K562 (cell line): ENCODE data around the gene YTHDC1. TPM values are rescaled to one million over a fixed set of nuclear protein-coding genes. Genes with fewer than 3 reads are reported as not detected.

Experiments
- ADNP ChIP-seq: fragments of 200-800 bp; sonication (Bioruptor generic); IDR thresholded peaks from 2 replicates; pipeline ENCODE4 v1.6.1; 2016; ENCODE audit warnings: missing genetic modification characterization, missing compliant biosample characterization
- PCBP2 ChIP-seq: fragments of 200-400 bp; formaldehyde crosslinking; IDR thresholded peaks from 2 replicates; pipeline ENCODE4 v1.6.1; 2018; ENCODE audit warnings: low read length, low read depth, mild to moderate bottlenecking, moderate library complexity; ENCODE audit not compliant: poor library complexity, severe bottlenecking
- RCOR1 ChIP-seq, 2 experiments: IDR thresholded peaks; 2 replicates each; pipeline ENCODE4 v1.6.1; 2012; ENCODE audit warnings: low read depth in 2 of 2, low read length in 2 of 2, borderline replicate concordance in 1 of 2, improper control_type of control experiment in 1 of 2
- U2AF1 ChIP-seq: fragments of 200-400 bp; formaldehyde crosslinking; optimal IDR thresholded peaks from 2 replicates; pipeline ENCODE3; 2017; ENCODE audit warnings: mild to moderate bottlenecking, low read depth, low read length, moderate library complexity
- polyA plus RNA-seq, 8 experiments: library from polyadenylated mRNA; depleted of rRNA in 4 of 8; stranded (reverse) in 5 of 8; unstranded in 3 of 8; fragments of >200 nt; fragmentation: Nextera tagmentation in 2 of 8; fragmentation: Illumina TruSeq in 1 of 8; extraction: Ambion mirVana in 2 of 8; extraction: Trizol in 1 of 8; gene quantifications; 2 replicates each; pipeline versions ENCODE4 v1.2.1 to v1.2.3, GENCODE V29; 2011 to 2014; ENCODE audit warnings: inconsistent platforms in 1 of 8, missing spikeins in 1 of 8
- total RNA-seq, 7 experiments: library from RNA; depleted of rRNA in 6 of 7; stranded (reverse); fragments of >200 nt in 6 of 7; fragmentation: Illumina TruSeq in 2 of 7; extraction: Trizol in 2 of 7; gene quantifications; 2 replicates each; pipeline versions ENCODE4 v1.2.1 to v1.2.3, GENCODE V29; 2011 to 2021; ENCODE audit warnings: low replicate concordance in 1 of 7
- TF ChIP-seq, protein P1 (sequence below): fragments of 450-650 bp; IDR thresholded peaks from 2 replicates; pipeline ENCODE4 v1.6.1; 2018; ENCODE audit not compliant: partially characterized antibody
- TF ChIP-seq, protein P2 (sequence below): fragments of 250-450 bp; sonication (Bioruptor Pico); IDR thresholded peaks from 2 replicates; pipeline ENCODE4 v1.5.0; 2021
- TF ChIP-seq, protein P3 (sequence below): sonication (generic); formaldehyde crosslinking; IDR thresholded peaks from 2 replicates; pipeline ENCODE4 v1.8.0; 2022; ENCODE audit warnings: mild to moderate bottlenecking, missing genetic modification reagents, borderline replicate concordance
- TF ChIP-seq, protein P4 (sequence below), 2 experiments: fragments of 450-650 bp; IDR thresholded peaks; 2 replicates each; pipeline ENCODE4 v1.6.1; 2018; ENCODE audit warnings: mild to moderate bottlenecking in 2 of 2, low read depth in 1 of 2; ENCODE audit not compliant: partially characterized antibody in 2 of 2

Gene YTHDC1
- total and polyA plus RNA-seq, 9 of the 15 experiments (the other 6 are each of a cell fraction or from before 2014, with no cell fraction given), result 9.8 to 65.4 (median 51.7) TPM

DNA sequence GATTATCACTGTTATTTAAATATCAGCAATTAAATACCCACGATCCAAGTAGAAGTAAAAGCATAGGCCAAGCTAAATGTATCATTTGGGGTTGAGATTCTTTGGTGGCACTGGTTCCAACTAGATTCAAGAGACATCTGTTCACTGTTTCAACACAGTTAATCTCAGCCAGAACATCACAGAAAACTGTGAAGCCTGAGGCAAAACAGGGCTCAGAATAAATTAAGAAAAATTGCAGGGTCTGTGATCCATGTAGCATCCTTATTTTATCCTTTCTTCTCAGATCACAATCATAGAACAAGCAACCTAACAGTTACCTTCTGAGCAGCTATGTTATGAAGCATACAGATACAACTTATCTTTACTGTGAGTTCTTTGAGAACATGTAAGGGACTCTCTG is 23.7 kb downstream of the YTHDC1 start (continued):
- TF ChIP-seq, protein P1, sequence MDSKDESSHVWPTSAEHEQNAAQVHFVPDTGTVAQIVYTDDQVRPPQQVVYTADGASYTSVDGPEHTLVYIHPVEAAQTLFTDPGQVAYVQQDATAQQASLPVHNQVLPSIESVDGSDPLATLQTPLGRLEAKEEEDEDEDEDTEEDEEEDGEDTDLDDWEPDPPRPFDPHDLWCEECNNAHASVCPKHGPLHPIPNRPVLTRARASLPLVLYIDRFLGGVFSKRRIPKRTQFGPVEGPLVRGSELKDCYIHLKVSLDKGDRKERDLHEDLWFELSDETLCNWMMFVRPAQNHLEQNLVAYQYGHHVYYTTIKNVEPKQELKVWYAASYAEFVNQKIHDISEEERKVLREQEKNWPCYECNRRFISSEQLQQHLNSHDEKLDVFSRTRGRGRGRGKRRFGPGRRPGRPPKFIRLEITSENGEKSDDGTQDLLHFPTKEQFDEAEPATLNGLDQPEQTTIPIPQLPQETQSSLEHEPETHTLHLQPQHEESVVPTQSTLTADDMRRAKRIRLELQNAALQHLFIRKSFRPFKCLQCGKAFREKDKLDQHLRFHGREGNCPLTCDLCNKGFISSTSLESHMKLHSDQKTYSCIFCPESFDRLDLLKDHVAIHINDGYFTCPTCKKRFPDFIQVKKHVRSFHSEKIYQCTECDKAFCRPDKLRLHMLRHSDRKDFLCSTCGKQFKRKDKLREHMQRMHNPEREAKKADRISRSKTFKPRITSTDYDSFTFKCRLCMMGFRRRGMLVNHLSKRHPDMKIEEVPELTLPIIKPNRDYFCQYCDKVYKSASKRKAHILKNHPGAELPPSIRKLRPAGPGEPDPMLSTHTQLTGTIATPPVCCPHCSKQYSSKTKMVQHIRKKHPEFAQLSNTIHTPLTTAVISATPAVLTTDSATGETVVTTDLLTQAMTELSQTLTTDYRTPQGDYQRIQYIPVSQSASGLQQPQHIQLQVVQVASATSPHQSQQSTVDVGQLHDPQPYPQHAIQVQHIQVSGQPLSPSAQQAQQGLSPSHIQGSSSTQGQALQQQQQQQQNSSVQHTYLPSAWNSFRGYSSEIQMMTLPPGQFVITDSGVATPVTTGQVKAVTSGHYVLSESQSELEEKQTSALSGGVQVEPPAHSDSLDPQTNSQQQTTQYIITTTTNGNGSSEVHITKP, result no peak
- TF ChIP-seq, protein P2, sequence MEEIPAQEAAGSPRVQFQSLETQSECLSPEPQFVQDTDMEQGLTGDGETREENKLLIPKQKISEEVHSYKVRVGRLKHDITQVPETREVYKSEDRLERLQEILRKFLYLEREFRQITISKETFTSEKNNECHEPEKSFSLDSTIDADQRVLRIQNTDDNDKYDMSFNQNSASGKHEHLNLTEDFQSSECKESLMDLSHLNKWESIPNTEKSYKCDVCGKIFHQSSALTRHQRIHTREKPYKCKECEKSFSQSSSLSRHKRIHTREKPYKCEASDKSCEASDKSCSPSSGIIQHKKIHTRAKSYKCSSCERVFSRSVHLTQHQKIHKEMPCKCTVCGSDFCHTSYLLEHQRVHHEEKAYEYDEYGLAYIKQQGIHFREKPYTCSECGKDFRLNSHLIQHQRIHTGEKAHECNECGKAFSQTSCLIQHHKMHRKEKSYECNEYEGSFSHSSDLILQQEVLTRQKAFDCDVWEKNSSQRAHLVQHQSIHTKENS (CRISPR knock-in tag), result no peak
- no peak for TF ChIP-seq PCBP2
- no peak for TF ChIP-seq RCOR1 (IDR thresholded peaks at IDR 0.05; ENCODE audit: borderline replicate concordance in 1 of 2, low read depth in 2 of 2, low read length in 2 of 2)
- TF ChIP-seq, protein P3, sequence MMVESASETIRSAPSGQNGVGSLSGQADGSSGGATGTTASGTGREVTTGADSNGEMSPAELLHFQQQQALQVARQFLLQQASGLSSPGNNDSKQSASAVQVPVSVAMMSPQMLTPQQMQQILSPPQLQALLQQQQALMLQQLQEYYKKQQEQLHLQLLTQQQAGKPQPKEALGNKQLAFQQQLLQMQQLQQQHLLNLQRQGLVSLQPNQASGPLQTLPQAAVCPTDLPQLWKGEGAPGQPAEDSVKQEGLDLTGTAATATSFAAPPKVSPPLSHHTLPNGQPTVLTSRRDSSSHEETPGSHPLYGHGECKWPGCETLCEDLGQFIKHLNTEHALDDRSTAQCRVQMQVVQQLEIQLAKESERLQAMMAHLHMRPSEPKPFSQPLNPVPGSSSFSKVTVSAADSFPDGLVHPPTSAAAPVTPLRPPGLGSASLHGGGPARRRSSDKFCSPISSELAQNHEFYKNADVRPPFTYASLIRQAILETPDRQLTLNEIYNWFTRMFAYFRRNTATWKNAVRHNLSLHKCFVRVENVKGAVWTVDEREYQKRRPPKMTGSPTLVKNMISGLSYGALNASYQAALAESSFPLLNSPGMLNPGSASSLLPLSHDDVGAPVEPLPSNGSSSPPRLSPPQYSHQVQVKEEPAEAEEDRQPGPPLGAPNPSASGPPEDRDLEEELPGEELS, result no peak
- no peak for TF ChIP-seq ADNP (tag)
- TF ChIP-seq, protein P4, sequence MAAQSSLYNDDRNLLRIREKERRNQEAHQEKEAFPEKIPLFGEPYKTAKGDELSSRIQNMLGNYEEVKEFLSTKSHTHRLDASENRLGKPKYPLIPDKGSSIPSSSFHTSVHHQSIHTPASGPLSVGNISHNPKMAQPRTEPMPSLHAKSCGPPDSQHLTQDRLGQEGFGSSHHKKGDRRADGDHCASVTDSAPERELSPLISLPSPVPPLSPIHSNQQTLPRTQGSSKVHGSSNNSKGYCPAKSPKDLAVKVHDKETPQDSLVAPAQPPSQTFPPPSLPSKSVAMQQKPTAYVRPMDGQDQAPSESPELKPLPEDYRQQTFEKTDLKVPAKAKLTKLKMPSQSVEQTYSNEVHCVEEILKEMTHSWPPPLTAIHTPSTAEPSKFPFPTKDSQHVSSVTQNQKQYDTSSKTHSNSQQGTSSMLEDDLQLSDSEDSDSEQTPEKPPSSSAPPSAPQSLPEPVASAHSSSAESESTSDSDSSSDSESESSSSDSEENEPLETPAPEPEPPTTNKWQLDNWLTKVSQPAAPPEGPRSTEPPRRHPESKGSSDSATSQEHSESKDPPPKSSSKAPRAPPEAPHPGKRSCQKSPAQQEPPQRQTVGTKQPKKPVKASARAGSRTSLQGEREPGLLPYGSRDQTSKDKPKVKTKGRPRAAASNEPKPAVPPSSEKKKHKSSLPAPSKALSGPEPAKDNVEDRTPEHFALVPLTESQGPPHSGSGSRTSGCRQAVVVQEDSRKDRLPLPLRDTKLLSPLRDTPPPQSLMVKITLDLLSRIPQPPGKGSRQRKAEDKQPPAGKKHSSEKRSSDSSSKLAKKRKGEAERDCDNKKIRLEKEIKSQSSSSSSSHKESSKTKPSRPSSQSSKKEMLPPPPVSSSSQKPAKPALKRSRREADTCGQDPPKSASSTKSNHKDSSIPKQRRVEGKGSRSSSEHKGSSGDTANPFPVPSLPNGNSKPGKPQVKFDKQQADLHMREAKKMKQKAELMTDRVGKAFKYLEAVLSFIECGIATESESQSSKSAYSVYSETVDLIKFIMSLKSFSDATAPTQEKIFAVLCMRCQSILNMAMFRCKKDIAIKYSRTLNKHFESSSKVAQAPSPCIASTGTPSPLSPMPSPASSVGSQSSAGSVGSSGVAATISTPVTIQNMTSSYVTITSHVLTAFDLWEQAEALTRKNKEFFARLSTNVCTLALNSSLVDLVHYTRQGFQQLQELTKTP (IDR thresholded peaks at IDR 0.05; ENCODE audit: low read depth in 1 of 2, partially characterized antibody in 2 of 2), result no peak
- TF ChIP-seq U2AF1, result no peak
